HK-2 (cell line): Measurements from ENCODE around the gene PRM2.
A peak's percentile ranks its signal among the peaks of the same experiment; 100 is the strongest.

Experiments
- DNase-seq: peaks from one replicate; pipeline ENCODE4 v3.0.0-alpha.2; 2018; ENCODE audit not compliant: unreplicated experiment

The PRM2 gene

GRCh38 chr16:11276143-11276895 is at the start of gene PRM2:
PRM2 (minus strand) TSS chr16:11276480; CDS start chr16:11276370, 110 bp downstream.
- DNase-seq = no peak

GRCh38 chr16:11325404-11326083 is 49.3 kb upstream of the PRM2 start:
- no peak for DNase-seq

GRCh38 chr16:11323551-11324336 is 47.5 kb upstream of the PRM2 start:
- DNase-seq = no peak

- DNase-seq = no peak
Measured at GRCh38 chr16:11322823-11323222, 46.5 kb upstream of the PRM2 start.

DNA sequence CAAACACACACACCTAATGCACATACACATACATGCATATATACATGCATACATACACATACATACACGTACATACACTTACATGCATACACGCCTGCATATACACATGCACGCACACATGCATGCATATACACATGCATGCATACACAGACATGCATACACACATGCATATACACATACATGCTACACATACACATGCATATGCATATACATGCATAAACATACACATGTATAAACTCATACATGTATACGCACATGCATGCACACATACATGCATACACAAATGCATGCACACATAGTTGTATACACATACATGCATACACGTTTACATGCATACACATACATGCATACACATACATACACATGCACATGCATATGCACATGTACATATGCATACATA is 45.4 kb upstream of the PRM2 start:
- no peak for DNase-seq

DNA sequence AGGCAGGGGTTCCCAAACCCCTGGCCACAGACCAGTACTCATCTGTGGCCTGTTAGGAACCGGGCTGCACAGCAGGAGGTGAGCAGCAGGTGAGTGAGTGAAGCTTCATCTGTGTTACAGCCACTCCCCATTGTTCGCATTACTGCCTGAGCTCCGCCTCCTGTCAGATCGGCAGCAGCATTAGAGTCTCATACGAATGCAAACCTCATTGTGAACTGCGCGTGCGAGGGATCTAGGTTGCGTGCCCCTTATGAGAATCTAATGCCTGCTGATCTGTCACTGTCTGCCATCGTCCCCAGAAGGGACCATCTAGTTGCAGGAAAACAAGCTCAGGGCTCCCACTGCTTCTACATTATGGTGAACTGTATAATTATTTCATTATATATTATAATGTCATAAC is 43.9 kb upstream of the PRM2 start:
- no peak for DNase-seq

DNA sequence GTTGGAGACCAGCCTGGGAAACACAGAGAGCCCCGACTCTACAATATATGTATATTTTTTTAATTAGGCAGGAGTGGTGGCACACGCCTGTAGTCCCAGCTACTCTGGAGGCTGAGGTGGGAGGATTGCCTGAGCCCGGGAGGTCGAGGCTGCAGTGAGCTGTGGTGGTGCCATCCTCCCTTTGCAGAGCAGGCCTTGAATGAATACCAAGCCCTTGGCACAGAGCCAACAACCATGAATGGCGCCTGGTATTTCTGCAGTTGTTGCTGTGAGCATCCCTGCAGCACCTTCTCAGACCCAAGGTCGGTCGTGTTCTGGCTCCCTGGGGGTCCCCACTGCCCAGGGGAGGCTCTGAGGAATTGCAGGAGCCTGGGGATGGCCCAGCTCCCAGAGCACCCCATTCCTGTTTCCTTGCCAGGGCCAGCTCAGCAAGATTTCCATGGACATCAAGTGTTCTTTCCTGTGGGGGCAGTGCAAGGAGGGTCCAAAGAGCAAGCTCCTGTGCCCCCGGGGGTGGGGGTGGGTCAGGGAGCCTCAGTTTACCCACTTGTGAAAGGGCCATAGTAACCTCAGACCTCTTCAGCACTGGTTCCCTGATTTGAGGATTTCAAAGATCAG is 43.4 kb upstream of the PRM2 start:
- no peak for DNase-seq

DNA sequence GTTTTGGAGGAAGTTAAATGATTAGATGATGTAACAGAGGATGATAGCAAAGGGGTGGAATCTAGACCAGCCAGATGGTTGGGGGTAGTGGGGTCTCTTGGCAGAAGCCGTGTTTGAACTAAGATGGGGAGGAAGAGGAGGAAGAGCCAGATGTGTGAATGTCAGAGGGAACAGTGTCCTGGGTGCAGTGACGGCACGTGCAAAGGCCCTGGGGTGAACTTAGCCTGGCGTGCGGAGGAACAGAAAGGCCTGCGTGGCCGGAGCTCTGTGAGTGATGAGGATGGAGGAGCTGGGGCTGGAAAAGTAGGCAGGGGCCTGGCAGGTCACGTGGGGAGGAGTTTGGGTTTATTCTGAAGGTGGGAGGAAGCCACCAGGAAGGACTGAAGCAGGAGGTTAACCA is 42.5 kb upstream of the PRM2 start:
- DNase-seq = no peak

DNA sequence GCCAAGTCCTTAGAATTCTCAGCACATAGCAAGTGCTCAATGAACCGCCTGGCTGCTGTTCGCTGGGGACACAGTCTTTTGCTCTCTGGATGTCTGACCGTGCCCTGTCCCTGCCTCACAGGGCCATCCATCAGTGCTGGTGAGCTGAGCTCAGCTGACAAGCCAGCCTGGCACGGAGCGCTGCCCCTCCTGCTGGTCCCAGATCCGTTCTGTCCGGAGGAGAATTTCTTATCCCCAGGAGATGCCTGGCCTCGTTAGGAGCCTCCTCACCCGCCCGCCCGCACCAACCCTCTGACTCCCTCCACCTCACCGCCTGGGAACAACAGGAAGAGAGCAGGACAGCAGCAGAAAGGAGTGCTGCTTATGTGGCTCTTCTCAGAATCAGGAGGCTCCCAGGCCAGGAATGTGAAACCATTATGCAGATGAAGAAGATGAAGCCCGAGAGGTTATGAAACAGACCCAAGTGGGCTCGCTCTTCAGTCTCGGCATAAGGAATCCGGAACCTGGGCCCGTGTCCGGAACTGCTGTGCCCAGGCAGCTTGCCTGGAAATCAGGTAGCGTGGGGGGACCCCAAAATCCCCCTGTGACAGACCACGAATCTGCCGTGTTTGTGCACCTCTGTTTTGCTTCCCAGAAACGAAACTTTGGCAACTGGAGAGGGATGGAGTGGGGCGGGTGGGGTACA is 40.2 kb upstream of the PRM2 start:
- no peak for DNase-seq

DNA sequence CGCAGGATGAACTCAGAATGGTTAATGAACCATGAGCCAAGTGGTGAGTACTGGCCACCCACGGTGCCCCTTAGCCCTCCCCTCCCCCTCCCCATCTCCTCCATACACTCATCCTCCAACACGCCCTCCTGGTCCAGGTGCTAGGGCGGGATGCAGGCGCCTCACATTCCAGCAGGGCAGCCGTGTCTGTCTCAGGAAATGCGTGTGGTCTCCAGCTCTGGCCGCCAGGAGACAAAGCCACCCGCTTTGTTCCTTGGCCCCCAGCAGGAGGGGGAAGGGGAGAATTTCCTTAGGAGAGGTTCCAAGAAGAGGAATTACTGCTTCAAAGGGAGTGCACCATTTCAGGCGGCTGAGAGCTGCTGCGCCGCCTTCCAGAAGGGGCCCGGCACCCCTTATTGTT is 39.2 kb upstream of the PRM2 start:
- DNase-seq = peak; percentile 87

- DNase-seq = no peak
Measured at GRCh38 chr16:11314309-11314894, 38.1 kb upstream of the PRM2 start.

DNA sequence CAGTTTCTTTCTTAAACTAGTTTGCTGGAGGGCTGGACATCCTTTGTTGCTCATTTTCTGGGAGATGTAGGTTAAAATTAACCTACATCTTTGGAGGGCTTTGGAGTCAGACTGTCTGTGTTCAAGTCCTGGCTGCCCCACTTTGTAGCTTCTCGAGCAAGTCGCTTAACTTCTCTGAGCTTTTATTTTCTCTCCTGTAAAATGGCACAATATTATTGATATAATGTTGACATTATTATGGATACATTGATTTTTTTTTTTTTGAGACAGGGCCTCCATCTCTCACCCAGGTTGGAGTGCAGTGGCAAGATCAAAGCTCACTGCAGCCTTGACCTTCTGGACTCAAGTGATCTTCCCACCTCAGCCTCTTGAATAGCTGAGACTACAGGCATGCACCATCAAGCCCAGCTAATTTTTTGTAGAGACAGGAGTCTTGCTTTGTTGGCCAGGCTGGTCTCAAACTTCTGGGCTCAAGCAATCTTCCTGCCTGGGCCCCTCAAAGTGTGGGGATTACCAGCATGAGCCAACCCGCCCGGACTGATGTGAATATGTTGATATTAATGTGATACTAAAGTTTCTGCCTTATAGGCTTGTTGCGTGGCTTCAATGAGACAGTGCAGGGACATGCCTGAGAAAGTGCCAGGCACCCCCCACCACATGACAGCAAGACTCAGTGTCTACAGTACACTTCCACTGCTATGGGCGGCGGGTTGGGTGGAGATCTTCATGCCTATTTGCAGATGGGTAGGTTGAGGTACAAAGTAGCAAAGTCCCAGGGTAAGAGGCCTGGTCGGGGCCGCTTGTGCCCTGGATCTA is 37.4 kb upstream of the PRM2 start:
- DNase-seq = no peak

DNA sequence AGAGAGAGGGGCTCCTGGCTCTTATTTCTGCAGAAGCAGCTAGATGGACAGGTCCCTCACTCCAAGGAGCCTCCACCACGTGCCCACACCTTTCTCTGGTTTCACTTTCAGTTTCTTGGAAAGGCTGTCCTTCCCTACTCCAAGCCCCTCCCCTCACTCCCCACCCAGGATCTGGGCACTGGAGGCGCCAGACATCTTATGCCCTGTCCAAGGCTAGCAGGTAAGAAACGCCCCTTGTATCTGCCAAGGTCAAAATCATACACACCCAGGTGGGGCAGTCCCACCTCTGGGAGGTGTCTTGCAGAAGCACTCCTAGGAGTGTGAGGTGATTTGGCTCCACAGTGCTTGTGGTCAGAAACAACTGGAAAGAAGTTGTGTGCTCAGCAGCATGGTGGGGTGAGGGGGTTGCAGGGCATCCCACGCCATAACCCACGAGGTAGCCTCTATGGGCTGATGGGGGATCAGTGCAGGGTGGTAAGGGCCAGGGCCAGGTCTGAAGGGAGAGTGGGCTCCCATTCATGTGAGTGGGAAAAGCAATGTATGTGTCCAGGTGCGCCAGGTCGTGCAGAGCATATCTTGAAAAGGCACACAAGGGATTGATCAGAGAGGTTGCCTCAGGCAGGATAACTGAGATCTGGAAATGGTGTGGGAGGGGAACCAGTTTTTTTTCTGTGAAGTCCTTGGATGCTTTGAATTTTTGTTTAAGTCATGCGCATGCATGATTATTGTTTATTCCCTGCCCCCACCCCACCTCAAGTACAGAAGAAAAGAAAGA is 36.6 kb upstream of the PRM2 start:
- no peak for DNase-seq

- DNase-seq = no peak
Measured at GRCh38 chr16:11310997-11311561, 34.8 kb upstream of the PRM2 start.

DNA sequence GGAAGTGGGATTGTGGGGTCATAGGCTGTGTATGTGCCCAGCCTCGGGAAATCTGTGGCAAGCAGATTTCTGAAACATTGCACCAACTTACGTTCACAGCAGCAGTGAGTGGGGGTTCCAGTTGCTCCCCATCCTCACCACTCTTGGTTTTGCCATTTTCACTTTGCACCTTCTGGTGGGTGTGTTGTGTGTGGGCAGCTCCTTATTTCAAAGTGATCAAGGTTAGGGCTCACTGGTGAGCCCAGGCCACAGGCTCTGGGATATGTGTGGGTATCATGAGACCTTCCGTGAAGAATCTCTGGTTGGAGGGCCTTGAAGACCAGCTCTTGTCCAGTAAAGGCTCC is 34.3 kb upstream of the PRM2 start:
- no peak for DNase-seq

GRCh38 chr16:11309895-11310633 is 33.8 kb upstream of the PRM2 start:
- no peak for DNase-seq

GRCh38 chr16:11308493-11309283 is 32.4 kb upstream of the PRM2 start:
- no peak for DNase-seq
